GM18909 (cell line): ENCODE data around the gene DYNC1LI2.

ENCODE experiments used
- ATAC-seq: cut with Tn5 transposase; IDR thresholded peaks from one replicate; pipeline ENCODE4 v1.9.1; 2021; ENCODE audit warnings: mild to moderate bottlenecking; ENCODE audit not compliant: unreplicated experiment, poor library complexity

The DYNC1LI2 gene

DNA sequence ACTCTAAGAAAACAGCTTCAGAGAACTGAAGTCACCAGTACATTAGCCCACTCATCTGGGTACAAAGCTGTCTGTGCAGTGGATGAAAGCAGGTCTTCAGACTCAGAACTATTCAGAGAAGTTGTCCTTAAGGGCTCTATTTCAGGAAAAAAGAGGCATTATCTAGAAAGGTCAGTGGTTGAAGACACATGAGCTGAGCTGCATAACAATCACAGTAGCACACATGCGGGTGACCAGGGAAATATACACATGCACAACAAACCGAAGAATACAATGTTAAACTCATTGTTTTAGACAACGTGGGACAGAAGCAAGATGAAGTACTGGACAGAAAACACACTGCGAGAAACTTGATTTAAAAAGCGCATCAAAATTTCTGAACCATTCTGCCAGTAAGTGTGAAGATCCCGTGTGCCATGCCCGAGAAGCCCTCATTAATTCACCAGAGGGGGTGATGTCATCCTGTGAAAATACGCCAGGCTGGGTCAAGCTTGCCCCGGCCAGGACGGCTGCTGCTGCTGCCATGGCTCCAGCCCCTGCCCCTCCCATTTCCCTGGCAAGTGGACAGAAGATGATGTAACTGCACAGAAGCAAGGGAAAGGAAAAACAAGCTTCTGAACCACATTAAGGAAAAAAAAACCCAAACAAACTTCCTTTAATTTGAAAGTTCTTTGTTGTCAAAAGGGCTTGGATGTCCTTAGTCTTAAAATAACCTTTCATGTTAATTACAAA lies 10.1 kb downstream of the DYNC1LI2 start:
- ATAC-seq, result no peak

DNA sequence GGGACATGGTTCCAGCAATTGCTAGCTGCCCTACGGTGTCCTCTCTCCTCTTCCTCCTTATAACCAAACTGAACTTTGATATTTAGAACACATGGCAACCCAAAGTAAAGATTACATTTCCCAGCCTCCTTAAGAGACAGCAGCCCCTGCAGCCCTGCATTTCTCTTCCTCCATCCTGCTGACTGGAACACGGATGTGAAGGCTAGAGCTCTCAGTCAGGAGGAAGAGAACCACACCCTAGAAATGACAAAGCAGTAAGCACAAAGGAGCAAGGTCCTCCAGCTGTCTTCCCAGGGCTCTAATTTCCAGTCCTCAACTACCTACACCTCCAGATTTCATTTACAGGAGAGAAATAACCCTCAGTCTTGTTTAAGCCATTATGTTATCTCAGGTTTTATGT lies 10.9 kb downstream of the DYNC1LI2 start:
- no peak for ATAC-seq

DNA sequence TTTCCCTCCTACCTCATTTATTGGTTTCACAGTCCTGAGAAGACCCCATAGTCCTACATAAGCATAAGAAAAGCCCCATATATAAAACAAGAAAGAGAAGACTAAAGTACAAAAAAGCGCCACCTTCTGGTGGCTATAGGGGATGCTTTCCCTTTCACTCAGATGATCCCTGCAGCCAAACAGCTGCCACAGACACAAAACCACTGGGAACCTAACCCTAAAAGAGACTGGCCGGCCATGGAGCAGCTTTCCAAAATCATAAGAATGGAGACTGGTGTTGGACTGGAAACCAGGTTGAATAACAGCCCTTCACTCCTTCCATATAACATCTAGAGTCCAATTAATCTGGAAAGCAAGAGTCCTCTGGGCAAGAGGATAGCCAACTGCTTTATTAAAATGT lies 11.4 kb downstream of the DYNC1LI2 start:
- ATAC-seq, result no peak

DNA sequence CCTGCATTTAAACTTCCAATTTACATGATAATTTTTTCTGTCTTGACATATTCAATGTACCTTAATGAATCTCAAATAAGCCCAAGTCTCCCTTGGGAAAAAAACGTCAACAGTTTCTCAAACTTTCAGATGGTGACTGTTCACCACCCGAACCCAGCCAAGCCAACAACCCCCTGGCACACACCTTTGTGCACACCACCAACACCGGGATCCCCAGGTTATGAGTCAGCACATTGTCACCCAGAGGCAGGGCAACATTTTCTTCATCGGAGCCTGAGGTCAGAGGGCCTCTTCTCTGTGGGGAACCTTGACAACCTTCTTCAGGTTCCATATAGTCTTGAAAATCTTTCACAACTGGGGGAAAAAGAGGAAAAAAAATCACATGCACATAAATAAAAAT lies 15.5 kb downstream of the DYNC1LI2 start:
- no peak for ATAC-seq

DNA sequence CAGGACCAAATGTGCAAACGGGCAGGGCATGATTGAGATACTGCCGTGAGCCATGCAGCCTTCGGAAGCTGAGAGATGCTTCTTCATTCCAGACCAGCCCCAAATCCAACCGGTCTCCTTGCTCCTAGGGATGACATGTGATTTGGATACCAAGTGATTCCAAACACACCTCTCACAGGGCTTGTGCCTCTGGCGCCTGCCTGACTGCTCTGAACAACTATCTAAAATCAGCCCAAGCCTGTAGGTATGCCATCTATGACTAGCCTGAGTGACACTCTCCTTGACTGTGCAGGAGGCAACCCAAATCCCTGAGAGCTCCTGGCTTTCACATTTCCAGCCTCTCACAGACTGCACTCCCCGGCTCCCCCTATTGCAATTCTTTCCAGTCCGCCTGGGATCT lies 20.3 kb downstream of the DYNC1LI2 start:
- no peak for ATAC-seq

DNA sequence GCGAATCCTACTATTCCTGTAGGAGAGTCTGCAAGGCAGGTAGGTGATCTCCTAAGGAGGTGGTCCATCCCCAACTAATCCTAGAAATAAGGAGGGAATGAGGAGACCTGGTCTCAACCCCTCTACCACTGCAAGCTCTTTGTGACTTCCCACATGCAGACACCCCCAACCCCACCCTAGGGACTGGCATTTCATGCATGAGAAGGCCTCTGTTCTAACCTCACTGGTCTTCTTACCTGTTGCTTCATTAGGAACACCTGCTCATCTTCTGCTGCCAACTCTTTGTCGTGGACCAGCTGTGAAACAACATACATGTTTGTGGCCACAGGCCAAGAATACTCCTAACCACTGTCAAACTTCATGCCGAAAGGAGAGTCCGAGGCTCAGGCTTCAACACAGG lies 22.6 kb downstream of the DYNC1LI2 start:
- no peak for ATAC-seq

DNA sequence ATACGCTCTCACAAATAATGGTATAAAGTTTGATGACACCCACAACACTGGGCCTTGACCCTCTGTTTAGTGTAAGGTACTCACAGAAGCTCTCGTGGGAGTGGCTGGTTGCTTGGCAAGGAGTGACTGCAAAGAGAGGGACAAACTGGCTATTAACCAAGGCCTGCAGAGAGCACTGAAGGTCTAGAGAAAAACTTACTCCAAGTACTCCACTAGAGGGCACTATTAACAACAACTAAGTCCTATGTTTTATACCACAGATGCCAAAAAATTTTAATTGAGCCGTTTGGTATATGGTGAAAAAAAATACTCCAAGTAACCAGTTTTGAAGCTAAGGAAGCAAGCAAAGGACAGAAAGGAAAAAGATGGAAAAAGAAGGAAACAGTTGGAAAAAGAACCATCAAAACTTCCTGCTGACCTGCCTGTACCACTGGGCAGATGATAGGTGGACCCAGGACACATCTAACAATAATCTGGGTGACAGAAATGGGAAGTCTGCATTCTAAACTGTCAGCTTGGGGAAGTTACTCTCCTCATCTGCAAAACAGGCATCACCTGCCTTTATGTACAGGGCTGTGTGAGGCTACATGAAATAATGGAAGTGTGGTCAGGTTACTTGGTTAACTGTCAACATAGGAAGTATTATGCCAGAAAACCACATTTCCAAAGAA lies 23.2 kb downstream of the DYNC1LI2 start:
- ATAC-seq, result no peak

DNA sequence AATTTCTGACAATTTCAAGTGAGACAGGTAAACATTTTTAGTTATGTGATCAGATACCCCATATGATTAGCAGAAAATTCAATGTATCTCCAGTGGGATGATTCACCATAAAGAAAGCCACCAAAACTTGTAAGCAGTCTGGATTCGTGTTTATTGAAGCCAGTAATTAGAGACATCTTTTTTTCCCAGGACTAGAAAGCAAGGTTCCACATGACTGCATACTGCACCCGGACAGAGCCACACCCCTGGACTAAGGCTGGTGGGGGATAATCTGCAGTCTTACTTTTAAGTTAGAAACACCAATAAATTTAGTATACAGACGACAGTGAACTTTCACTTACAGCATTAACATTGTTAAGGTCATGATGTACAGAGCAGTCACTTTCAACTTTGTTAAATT lies 30.6 kb downstream of the DYNC1LI2 start:
- no peak for ATAC-seq

DNA sequence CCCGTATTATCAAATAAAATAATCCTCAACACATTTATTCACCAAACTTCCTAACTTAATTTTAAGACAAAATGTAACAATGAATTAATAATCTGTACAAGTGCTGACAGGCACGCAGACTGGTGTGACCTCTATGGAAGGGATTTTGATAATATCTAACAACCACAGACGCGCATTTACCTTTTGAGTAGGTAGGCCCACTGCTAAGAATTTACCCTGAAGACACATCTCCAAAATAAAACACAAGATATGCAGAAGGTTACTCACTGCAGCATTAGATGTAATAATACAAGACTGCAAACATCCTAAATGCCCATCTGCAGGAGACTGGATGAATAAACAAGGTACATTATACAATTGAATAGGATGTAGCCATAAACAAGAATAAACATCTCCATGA lies 32.2 kb downstream of the DYNC1LI2 start:
- no peak for ATAC-seq

DNA sequence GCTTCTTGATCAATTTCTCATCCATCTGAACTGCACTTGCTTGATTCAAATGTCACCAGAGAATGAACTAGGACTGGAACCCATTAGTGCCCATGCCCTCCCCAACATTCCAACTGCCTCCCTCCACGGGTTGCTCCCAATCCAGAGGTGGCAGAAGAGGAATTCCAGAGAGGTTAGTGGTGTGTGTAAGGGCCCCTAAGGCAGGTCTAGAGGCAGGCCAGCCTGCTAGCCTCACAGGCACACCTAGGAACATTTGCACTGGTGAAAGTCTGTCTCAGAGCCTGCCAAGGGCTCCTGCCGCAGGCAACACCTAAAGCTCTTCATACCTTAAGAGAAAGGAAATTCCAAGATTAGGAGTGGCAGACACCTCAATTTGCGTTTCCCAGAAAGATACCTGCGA lies 33.6 kb downstream of the DYNC1LI2 start:
- ATAC-seq, result no peak

DNA sequence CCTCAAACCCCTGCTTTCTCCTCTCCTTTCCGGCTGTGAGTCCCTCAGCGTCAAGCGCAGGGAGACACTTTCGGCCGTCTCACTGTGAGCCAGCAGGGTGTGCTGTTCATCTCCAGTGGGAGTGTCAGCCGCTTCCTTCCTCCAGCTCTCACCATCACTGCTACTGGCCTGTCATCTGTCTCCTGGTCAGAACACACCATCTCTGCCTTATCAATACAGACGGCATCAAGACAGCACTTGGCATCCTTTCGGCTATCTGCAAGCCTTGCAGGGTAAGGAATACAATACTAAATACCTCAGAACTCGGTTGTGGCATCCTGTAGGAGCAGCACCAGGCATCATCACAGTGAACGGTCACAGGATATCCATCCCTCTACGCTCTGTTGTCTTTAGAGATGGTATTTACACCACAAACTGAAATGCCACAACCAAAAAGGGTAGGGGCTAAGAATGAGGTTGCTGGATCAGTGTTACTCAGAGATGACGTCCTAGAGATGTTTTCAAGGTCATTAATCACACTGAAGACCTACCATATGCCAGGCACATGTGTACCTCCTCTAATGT lies 34.2 kb downstream of the DYNC1LI2 start:
- ATAC-seq, result no peak

DNA sequence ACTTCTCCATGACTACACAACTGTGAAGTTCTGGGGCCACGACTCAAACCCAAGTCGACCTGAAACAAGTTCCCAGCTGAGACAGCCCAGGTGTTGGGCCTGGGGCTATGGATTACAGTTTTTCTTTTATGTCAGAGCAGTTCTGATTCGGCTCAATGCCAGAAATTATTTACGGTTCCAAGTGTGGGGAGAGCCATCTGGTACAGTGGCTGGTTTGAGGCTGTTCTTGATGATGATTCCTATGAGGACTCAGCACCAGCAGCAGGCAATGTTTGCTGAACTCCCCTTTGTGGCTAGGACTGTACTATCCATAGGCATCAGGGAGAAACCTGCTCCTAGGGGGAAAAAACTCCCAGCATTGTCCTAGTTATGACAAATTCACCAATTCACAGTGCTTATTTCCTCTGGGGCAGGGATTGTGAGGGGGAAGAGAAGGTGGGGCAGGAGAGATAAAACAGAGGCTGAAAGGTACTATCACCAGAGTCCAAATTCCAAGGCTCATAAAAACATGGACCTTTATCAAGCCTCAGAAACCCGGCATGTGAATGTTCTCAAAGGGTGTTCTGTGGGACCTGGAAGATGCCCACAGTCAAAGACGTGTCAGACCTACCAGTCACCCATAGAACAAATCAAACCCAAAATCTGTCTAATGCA lies 36.6 kb downstream of the DYNC1LI2 start:
- no peak for ATAC-seq

DNA sequence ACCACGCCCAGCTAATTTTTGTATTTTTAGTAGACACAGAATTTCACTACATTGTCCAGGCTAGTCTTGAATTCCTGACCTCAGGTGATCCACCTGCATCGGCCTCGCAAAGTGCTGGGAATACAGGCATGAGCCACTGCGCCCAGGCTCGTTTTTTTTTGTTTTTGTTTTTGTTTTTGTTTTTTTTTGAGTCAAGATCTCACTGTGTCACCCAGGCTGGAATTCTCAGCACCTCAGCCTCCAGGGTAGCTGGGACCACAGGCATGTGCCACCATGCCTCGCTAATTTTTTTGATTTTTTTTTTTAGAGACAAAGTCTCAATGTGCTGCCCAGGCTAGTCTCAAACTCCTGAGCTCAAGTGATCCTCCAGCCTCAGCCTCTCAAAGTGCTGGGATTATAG lies 37.3 kb downstream of the DYNC1LI2 start:
- no peak for ATAC-seq

DNA sequence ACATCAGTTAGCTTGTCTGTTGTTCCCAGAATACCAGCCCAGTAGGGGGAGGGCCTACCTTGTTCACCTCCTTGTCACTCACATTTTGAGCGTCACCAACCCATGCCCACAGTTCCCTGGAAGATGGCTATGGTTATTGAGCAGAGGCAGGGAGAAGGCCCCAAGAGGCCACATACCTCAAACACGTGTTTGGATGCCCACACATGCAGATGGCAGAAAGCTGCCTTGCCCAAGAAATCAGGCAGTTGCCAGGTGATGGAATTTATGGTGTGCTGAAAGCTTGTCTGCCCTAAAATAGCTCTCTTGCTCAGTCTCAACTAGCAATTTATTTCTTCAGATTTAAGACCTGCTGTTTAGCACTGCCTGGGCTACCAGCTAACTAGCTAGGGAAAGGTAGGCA lies 38.3 kb downstream of the DYNC1LI2 start:
- ATAC-seq, result no peak

DNA sequence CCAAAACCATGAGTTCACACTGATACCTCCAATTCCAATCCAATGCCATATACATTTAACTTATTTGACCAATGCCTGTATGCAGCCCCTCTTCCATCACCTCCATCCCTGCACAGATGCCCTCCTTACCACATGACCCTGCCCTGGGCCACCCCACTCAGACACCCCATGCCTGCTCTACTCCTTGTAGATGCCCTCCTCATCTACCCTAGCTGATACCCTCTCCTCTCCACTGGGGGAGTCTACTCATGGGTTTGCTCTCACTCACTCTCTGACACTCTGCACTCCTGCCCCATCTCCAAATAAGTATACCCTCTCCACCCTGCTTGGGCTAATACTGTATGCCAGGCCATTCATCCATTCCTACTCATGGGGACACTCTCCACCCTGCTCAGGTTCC lies 38.9 kb downstream of the DYNC1LI2 start:
- no peak for ATAC-seq

DNA sequence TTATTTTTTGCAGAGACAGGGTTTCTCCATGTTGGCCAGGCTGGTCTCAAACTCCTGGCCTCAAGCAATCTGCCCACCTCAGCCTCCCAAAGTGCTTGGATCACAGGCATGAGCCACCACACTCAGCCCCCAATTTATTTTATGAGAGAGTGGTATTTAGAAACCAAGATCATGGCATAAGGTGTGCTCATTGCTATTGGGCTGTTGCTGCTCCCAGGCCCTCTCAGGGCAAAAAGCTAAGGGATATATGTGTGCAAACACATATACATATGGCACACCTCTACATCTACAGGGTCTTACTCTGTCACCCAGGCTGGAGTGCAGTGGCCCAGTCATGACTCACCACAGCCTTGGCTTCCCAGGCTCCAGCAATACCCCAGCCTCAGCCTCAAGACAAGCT lies 39.8 kb downstream of the DYNC1LI2 start:
- ATAC-seq, result no peak

DNA sequence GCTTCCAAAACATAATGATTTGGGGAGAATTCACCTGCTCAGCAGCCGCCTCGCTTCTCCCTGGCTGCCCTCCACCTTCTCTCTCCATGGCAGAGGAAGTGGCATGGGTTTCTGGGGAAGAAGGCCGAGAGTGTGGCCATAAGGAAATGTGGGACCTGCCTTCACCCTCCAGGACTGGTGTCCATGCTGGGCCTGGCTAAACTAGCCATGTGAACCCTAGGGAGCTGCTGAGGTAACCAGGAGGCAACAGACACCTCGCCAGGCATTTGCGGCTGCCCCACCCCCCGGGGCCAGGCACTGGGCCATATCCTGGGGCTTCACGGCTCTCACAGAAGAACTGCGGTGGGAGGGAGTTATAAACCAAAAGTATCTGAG lies 44.9 kb downstream of the DYNC1LI2 start:
- no peak for ATAC-seq

DNA sequence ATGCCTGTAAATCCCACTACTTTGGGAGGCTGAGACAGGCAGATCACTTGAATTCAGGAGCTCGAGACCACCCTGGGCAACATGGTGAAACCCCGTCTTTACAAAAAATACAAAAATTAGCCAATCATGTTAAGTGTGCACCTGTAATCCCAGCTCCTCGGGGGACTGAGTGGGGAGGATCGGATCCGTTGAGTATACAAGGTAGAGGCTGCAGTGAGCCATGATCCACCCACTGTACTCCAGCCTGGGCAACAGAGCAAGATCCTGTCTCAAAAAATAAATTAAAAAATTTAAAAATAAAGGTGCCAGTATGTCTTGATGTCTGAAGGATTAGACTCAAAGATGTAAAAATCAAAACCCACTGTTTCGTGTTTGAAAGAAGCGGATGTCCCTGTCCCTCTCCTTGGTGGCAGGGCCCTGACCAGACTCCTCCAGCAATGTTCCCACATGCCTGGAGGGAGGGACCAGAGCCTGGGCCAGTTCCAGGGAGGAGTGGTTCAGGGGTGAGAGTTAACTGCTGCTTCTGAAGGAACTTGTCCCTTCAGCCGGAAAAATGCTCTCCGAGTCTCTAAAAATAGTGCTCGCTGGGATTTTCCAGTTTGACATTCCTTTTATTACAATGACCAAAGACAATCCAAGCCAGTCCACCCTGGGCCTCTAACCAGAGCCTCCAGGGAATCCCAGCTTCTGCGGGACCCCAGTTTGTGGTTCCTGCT lies 45.5 kb downstream of the DYNC1LI2 start:
- no peak for ATAC-seq

DNA sequence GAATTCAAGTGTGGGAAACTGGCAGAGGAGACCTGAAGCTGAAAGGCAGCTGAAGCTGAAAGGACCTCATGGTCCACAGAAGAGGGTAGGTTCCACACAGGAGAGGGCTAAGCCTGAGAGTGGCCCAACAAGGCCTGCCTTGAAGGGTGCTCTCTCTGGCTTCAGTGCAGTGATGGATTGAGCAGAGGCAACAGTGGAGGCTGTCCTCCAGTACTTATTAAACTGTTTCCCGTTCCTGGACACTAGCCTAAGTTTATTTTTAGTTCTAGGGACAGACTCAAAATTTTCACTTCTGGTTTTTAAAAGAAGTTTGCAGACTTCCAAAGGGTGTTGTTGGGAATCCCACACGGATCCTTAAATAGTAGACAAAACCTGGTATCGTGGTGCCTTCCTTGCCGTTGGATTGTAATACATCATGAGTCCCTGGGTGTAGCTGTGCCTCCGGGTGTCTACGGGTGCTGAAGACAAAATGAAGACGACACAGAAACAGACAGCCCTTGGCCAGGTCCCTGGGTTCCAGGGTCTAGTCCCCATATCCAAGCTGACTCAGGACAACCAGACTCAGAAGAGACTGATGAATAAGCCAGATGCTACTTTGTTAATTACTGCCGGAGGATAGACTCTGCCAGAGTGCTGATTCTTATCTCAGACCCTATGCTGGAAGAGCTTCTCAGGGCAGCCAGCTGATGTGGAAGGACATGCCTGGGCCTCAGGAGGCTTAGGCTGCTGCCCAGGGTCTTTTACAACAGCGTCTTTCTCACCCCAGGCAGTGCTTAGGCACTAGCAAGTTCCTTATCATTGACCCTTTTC lies 47.8 kb downstream of the DYNC1LI2 start:
- no peak for ATAC-seq

DNA sequence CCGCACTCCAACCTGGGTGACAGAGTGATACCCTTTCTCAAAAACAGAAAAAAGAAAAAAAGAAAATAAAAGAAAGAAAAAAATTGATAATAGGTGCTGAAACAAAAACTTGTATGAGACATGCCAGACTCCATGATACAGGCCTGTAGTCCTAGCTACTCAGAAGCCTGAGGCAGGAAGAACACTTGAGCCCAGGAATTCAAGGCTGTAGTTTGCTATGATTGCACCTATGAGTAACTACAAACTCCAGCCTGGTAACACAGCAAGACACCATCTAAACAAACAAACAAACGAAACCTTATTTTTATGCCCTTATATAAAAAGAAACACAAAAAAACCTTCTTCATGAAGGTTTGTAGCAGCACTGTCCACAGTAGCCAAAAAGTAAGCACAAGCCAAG lies 49.9 kb downstream of the DYNC1LI2 start:
- ATAC-seq, result no peak
